HG03378 (cell line): Measurements from ENCODE around the gene IL34.
"Not testable (repeated sequence)": the region's sequence is repeated elsewhere in the genome, so short reads cannot be mapped to it uniquely, and the experiment has no call there.

ENCODE experiments used
- ATAC-seq: cut with Tn5 transposase; IDR thresholded peaks from one replicate; pipeline ENCODE4 v1.9.1; 2021; ENCODE audit warnings: mild to moderate bottlenecking, moderate library complexity; ENCODE audit not compliant: unreplicated experiment

IL34 gene

DNA sequence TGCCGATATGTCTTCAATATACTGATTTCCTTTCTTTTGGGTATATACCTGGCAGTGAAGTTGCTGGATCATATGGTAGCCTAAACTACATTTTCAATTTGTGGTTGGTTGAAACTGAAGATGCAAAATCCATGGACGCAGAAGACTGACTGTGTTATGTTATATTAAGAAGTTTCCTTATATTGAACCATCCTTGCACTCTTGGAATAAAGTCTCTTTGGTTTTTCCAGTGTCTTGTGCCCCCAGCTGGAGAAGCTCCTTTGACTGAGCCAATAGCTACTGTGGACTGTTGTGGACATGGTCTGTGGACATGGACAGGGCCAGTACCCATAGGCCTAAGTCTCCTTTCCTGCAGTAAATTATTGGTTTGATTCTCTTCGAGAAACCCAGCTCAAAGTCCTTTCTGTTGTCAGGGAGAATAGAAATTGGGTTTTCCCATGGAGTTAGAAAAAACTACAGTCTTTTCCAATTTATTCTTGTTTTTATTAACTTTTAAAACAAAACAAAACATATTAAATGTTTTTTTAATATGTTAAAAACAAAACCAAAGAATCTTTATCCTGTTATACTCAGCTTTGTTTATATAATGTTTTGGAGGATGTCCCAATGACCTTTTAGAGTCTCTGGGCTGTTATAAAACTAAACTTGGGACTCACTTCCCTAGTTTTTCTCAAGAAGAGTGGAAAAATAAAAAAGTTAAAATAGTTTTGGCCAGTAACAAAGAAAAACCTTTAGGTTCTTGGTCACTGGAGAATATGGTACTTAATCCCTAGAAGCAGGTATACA lies 15.2 kb upstream of the IL34 start:
- ATAC-seq = no peak

DNA sequence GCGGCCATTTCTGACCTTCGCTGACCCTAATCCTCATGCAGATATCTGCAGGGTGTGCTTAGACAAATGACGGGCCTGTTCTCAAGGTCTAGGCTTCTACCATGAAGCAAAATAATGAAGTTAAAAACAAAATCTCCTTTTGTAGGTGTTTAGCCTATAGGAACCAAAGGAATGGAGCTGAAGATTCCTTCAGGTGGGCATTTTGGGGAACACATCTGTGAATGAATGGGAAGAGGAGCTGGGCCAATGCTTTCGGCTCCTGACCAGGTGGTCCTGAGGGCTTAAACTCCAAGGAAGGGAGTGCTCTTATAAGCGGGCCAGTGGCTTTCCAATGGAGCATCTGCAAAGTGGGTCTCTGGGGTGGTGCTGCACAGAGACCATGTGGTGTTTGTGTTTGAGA lies 14.1 kb upstream of the IL34 start:
- ATAC-seq = no peak

DNA sequence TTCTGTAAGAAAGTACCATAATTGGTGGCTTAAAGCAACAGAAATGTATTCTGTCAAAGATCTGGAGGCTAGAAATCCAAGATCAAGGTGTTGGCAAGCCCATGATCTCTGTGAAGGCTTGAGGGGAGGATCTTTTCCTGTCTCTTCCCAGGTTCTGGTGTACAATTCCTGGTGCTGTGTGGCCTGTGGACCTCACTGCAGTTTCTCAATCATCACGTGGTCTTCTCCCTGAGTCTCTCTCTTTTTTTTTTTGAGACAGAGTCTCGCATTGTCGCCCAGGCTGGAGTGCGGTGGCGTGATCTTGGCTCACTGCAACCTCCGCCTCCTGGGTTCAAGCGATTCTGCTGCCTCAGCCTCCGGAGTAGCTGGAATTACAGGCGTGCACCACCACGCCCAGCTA lies 12.7 kb upstream of the IL34 start:
- not testable (repeated sequence) for ATAC-seq

DNA sequence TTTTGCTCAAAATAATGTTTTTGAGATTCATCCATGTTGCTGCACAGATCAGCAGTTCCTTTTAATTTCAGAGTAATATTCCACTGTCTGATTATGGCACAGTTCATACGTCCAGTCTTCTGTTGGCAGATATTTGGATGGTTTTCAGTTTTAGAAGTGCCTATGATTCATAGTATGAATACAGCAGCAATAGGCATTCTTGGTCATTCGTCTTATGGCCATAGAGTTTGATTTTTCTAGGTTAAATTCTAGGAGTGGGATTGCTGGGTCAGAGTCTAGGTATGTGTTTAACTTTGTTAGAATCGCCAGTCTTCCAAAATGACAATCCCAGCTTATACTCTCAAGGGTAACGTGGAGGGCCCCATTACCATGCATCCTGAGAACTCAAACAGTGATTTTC lies 11.5 kb upstream of the IL34 start:
- no peak for ATAC-seq

DNA sequence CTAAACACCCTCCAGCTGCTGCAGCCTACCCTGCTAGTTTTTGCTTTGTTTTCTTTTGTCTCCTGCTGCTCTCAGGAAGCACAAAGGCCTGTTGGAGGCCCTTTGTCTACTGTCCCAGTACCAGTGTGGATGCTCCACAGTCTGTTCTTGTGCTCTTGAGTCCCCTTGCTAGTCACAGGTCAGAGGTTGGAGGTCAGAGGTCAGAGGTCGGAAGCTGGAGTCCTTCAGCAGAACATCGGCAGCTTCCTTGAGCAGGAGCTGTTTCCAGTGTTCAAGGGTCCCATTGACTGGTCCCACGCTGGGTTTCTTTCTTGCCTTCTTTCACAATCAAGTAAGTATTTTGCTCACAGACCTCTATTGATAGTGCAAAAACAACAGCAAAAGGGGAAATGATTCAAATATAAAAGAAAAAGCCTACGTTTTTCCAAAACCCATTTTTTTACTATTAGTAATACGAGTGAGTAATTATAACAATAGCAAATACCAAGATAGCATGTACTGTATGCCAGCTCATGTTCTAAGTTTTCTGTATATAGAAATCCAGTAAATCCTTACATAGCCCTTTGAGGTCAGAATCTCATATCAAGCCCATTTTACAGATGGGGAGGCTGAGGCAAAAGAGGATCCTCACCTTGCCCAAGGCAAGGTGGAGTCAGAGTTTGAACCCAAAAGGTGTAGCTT lies 10.9 kb upstream of the IL34 start:
- ATAC-seq = no peak

DNA sequence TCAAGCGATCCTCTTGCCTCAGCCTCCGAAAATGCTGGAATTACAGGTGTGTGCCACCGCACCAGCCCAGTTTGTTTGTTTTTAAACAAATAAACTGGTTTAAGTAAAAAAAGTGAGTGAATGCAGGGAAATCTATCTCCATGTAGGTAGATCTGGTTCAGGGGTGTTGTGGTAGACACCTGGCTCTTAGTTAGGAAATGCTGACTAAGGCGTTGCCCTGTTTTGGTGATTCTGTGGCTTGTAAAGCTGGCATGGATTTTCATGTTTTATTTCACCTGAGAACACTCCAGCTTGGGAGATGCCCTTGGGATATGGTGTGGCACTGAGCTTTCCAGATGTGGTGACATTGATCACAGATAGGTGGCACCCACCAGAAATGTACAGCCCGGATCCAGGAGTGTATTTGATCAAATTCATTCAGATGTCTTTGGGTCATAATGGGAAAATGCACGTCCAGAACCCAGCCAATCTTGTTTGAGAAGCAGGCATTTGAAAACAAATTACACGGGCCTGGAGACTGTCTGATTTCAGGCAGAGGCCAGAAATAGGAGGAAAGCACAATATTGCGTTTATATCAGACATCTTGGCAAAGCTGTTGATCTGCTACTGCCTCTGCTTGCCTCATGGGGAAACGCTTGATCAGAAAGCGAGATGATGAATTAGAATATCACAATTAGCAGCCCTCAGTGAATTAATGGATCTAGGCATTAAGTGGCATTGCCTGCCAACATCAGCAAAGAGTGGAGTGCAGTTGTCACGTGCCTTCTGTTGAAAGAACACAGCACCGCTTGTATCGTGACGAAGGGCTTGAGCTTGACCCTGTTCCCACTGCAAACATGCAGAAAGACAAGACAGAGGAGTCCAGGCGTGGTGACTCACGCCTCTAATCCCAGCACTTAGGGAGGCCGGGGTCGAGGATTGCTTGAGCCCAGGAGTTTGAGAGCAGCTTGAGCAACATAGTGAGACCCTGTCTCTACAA lies 7.3 kb upstream of the IL34 start:
- no peak for ATAC-seq

DNA sequence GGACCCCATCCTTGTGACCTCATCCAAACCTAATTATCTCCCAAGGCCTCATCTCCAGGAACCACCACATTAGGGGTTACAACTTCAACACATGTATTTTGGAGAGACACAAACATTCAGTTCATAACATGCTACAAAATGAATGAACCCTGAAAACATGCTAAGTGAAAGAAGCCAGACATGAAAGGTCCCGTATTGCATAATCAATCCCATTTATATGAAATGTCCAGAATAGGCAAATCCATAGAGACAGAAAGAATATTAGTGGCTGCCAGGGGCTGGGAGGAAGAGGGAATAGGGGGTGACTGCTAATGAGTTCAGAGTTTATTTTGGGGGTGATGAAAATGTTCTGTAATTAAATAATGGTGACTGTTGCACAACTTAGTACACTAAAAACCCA lies 3.7 kb upstream of the IL34 start:
- no peak for ATAC-seq

DNA sequence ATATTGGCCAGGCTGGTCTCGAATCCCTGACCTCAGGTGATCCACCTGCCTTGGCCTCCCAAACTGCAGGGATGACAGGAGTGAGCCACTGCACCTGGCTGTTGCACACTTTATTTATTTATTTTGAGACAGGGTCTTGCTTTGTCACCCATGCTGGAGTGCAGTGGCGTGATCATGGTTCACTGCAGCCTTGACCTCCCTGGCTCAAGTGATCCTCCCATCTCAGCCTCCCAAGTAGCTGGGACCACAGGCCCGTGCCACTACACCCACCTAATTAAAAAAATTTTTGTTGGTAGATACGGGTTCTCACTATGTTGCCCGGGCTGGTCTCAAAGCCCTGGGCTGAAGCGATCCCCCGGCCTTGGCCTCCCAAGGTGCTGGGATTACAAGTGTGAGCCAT lies 3.1 kb upstream of the IL34 start:
- not testable (repeated sequence) for ATAC-seq

DNA sequence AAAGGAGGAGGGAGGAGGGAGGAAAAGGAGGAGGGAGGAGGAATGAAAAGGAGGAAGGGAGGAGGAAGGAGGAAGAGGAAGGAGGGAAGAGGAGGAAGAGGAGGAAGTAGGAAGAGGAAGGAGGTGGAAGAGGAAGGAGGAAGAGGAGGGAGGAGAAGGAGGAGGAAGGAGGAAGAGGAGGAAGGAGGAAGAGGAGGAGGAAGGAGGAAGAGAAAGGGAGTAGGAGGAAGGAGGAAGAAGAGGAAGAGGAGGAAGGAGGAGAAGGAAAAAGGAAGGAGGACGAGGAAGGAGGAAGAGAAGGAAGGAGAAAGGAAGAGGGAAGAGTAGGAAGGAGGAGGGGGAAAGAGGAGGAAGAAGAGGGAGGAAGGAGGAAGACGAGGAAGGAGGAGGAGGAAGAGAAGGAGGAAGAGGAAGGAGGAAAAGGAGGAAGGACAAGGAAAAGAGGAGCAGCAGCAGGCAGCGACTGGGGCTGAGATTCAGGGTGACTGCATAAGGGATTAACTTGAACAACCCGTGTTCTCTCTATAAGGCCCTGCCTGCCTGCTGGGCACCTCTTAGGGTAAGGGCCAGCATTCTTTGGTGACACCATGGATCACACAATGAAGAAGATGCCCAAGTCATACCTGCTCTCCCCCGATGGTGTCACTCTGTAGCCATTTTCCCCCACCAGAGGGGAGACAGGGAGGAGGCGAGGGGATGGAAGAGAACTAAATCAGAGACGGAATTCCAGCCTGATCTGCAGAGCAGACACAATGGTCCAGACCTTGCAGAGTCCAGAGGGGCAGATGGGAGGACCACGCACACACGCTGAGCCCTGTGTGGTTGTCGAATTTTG lies 1.4 kb upstream of the IL34 start:
- ATAC-seq = no peak

DNA sequence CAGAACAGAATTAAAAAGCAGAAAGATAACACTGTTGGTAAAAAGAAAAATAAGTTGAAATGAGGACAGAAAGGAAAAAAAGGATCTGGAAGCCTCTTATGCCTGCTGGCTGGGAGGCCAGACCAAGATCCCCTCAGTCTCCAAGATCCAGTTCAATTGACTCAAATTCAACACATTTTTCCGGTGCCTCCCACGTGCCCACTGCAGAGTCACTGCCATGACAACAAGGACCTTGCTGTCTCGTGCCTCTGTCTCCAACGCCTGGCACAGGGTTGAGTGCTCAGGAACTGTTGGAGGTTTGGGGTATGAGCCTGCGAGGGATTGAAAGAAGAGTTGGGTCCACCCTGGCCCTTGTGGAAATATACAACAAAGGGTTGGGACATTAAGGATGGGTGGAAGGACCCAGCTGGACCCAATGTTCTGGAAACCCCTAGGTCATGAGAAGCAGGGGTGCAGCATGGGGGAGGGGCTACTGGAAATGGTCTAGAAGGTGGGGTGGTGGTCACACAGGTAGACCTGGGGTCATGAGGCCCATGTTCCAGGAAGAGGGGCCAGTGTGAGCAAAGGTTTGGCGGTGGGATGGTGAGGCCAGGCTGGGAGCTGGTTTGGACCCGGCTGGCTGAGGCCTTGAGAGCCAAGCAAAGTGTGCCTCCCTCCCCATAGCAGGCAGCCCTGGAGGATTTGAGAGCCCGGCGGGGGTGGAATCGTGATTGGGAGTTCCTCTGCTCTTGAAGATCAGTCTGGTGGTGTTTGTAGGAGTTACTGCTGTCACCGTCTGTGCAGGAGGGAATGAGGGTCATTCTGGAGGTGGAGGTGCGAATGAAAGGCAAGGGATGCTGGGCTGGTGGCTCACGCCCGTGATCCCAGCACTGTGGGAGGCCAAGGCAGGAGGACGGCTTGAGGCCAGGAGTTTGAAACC lies 1.3 kb downstream of the IL34 start:
- ATAC-seq = no peak

DNA sequence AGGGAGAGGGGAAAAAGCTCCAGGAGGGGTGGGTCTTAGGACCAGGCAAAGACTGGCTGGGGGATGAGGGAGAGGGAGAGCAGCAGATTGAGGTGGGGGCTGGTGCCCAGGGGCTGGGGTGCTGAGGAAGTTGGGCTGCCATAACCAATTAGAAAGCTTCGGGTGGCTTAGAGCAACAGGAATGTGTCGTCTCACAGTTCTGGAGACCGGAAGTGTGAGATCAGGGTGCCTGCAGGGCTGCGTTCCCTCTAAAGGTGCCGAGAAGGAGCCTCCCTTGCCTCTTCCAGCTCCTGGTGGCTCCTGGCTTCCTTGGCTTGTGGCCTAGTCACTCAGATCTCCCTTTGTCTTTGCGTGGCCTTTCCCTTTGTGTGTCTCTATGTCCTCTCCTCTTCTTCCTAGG lies 2.2 kb downstream of the IL34 start:
- ATAC-seq = no peak

DNA sequence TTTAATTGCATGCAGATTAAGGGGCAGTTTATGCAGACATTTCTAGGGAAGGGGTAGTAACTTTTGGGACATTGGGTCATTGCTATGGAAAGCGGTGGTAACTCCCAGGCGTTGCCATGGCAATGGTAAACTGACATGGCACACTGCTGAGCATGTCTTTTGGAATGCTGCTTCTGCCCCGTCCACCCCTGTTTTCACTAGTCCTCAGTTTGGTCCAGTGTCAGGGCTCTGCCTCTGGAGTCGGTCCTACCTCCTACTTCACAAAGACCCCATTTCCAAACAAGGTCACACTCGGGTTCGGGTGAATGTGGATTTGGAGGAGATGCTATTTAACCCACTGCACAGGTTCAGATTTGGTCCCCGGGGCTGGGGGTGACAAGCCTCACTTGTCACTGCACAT lies 2.9 kb downstream of the IL34 start:
- ATAC-seq = no peak

DNA sequence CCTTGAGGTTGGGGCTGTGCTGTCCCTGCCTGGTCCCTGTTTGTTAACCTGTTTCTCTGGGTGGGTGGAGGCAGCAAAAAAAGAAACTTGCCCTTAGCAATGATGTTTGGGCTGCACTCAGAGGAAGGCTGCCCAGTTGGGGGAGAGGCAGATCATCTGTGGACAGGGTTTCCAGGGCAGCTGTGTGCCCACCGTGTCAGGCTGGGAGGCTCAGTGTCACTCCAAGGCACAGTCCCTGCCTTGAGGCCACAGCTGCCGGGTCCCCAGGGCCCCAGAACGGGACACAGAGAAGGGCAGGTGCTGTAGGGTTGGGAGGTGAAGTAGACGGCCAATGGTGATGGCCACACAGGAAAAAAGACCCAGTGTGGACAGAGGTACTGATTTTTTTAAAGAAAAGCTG lies 3.9 kb downstream of the IL34 start:
- no peak for ATAC-seq

DNA sequence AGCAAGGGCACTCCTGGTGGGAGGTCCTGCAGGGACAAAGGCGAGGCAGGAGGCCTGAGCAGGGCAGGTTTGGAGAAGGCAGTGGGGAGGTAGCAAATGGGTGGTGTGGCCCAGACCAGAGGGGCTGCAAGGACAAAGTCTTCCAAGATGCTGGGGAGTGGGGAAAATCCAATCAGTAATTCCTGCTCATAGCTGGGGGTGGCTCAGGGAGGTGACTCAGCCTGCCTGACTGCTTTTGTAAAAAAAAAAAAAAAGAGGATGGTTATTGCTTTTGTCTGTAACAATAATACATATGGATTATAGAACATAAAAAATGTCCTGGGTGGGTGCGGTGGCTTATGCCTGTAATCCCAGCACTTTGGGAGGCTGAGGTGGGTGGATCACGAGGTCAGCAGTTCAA lies 5.2 kb downstream of the IL34 start:
- no peak for ATAC-seq

DNA sequence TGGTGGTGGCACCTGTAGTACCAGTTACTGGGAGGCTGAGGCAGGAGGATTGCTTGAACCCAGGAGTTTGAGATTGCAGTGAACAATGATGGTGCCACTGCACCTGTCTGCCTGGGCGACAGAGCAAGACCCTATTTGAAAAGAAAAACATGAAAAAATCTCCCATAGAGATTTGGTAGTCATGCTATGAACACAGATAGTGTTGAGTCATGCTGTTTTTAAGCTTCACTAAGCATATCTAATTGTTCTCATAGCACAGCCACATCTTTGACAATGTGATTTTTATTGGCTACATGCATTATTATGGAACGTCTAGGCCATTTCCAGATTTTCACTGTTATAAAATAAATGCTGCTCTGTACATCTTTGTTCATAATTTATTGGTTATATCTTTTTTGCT lies 6.0 kb downstream of the IL34 start:
- ATAC-seq = no peak

DNA sequence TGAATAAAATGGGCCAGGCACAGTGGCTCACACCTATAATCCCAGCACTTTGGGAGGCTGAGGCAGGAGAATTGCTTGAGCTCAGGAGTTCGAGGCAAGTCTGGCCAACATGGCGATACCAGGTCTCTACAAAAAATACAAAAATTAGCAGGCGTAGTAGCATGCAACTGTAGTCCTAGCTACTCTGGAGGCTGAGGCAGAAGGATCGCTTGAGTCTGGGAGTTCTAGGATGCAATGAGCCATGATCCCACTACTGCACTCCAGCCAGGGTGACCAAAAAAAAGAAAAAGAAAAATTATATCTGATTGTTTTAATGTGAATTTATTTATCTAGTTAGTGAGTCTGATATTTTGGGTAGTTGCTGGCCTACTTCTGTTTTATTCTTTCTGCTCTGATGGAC lies 7.0 kb downstream of the IL34 start:
- ATAC-seq = no peak

DNA sequence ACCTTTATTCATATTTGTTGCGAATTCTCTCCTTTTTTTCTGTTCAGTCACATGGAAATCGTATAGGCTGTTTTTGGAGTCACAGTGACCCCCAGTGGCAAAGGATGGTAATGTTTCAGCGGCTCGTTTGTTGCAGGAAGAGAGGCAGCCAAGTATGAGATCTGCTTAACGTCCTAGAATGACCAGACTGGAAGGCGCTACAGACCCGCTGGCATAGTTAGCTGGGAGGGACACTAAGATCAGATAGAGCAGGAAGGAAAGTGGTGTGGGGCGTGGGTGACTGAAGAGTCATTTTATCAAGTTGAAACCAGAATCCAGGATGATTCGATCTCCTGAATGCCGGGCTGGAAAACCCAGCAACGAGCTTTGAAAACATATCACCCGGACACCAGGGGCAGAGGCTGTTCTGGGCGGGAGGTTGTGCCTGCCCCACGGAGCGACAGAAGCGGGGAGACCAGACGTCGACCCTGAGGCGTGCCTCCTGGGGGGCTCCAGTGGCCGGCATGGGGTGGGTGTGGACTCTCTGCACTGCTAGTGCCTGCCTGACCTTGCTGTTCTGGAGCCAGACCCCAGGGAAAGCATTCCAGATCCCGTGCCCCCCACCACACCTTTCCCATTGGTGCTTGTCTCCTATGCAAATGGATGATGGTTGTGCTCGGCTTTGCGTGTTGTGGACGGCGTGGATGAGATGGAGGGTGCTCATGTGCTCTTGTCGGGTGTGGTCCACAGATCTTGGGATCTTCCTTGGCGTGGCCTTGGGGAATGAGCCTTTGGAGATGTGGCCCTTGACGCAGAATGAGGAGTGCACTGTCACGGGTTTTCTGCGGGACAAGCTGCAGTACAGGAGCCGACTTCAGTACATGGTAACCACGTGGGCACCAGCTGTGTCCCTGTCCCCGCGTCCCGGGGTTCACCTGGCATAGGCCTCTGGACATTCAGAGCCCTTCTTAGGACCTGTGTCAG lies 7.7 kb downstream of the IL34 start:
- no peak for ATAC-seq

DNA sequence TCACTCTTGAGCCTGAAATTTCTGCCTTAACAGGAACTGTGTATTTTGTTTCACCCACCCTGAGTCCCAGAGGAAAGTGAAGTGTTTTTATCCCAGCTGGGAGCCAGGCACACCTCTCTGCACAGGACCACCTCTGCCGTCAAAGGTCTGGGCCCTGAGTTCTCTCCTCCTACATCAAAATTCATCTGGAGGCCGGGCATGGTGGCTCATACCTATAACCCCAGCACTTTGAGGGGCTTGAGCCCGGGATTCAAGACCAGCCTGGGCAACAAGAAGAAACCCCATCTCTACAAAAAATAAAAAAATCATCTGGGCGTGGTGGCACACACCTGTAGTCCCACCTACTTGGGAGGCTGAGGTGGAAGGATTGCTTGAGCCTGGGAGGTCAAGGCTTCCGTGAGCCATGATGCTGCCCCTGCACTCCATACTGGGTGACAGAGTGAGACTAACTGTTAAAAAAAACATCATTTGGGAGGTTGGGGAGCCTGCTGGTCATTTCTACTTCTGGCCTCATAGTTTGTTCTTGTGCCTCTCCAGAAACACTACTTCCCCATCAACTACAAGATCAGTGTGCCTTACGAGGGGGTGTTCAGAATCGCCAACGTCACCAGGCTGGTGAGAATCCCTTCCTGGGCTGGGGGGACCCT lies 9.8 kb downstream of the IL34 start:
- no peak for ATAC-seq
